ENCODE results near the gene RRP7A. TPM values are rescaled to one million over a fixed set of nuclear protein-coding genes. Genes with fewer than 3 reads are reported as not detected.

Gene RRP7A, protein sequence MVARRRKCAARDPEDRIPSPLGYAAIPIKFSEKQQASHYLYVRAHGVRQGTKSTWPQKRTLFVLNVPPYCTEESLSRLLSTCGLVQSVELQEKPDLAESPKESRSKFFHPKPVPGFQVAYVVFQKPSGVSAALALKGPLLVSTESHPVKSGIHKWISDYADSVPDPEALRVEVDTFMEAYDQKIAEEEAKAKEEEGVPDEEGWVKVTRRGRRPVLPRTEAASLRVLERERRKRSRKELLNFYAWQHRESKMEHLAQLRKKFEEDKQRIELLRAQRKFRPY
- total RNA-seq, result 21.9 and 34.5 TPM in 2 replicates

DNA sequence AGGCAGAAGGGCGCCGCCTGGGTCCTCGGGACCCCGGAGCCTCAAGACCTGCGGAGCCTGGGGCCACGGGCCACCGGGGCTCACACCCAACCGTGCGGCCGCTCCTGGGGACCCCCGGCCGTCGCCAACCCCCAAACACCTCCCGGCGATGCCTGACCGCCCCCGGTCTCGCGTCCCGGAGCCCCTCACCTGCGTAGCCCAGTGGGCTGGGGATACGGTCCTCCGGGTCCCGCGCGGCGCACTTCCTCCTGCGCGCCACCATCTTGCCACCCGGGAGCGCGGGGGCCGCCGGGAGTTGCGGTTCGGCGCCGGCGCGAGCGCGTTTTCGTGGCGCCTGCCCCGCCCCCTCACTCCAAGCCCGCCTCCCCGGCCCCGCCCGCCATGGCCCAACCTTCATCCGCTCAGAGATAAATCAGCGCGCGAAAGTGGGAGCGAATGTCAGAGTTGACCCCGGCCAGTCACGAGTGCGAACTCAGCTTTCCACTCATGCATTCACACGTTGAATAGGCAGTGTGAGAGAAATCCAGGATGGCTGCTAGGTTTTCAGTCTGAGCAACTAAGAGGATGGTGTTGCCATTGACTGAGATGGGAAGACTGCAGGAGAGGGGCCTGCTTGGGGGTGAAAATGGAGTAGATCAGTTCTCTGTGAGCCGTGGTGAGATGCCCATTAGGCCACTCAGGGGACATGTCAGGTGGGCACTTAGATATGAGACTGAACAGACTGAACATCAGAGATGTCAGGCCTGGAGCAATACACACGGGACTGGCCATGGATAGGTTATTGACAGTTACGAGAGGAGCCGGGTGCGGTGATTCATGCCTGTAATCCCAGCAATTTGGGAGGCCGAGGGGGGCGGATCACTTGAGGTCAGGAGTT is at the start of gene RRP7A:
TSS of gene RRP7A (minus strand) at position 272 of the 877 bp plus-strand sequence. CDS start at position 262, 10 bp downstream.

GRCh38 chr22:42553475-42554361 is 34.1 kb upstream of the RRP7A start, which contains the start of gene SERHL2:
Gene SERHL2, plus strand, starts transcription at chr22:42553956. Its CDS starts 65 bp downstream, at chr22:42554021.

Small RNAs within 50 kb of the gene (small RNA-seq; reads per million reads assigned to genes)
- 0.09 reads per million for gene RN7SKP80
- not detected for gene RNU6-513P

Other genes with a start within 250 kb of the RRP7A start
- 26.7 and 37.1 TPM in 2 replicates for gene TCF20, start 249.1 kb downstream of the RRP7A start, total RNA-seq
- not detected in 2 replicates for gene NFAM1, start 87.4 kb downstream of the RRP7A start, total RNA-seq
- 4.8 and 12.6 TPM in 2 replicates for gene SERHL2, start 34.2 kb upstream of the RRP7A start, total RNA-seq
- 28.3 and 29.5 TPM in 2 replicates for gene POLDIP3, start 95.1 kb upstream of the RRP7A start, total RNA-seq
- 0.43 and 2.0 TPM in 2 replicates for gene ATP5MGL, start 120.8 kb upstream of the RRP7A start, total RNA-seq
- gene CYB5R3, start 129.6 kb upstream of the RRP7A start, total RNA-seq, result 68.3 and 139 TPM in 2 replicates
- gene A4GALT, start 201.1 kb upstream of the RRP7A start, total RNA-seq, result 7.9 and 15.1 TPM in 2 replicates